ENCODE data around the gene MINDY3.

DNA sequence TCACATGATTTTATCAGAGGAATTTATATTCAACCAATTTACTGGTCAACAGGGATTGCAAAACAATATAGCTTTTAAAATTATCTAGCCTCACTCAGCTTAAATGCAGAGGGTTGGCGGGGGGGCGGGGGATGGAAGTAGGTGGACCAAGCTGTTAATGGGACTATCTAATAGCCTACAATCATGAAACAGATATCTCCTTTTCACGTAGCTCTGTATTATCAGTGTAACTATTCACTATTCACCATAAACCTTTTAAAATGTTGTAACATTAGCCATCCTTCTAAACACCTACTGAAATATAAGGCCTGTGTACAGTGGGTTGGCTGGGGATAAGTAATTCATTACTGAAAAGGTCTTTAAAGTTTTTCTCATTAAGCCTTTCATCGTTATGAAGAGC, 56.2 kb downstream of the MINDY3 start:
- TF ChIP-seq PPARA (CRISPR knock-in tag; IDR thresholded peaks at IDR 0.05; ENCODE audit: borderline replicate concordance) = no peak
- TF ChIP-seq ARNTL (CRISPR knock-in tag; IDR thresholded peaks at IDR 0.05; ENCODE audit: borderline replicate concordance, low read depth) = no peak
- TF ChIP-seq ZNF70 (CRISPR knock-in tag; IDR thresholded peaks at IDR 0.05) = no peak
- TF ChIP-seq ISL1 (CRISPR knock-in tag; IDR thresholded peaks at IDR 0.05) = no peak
- no peak for TF ChIP-seq TSHZ2 (CRISPR knock-in tag; IDR thresholded peaks at IDR 0.05)
- TF ChIP-seq RARB (CRISPR knock-in tag; IDR thresholded peaks at IDR 0.05) = no peak
- no peak for TF ChIP-seq OSR1 (CRISPR knock-in tag; IDR thresholded peaks at IDR 0.05)
- no peak for TF ChIP-seq ZFP3 (CRISPR knock-in tag; IDR thresholded peaks at IDR 0.05)
- TF ChIP-seq ZFP30 (CRISPR knock-in tag; IDR thresholded peaks at IDR 0.05) = no peak
- TF ChIP-seq, protein P1, sequence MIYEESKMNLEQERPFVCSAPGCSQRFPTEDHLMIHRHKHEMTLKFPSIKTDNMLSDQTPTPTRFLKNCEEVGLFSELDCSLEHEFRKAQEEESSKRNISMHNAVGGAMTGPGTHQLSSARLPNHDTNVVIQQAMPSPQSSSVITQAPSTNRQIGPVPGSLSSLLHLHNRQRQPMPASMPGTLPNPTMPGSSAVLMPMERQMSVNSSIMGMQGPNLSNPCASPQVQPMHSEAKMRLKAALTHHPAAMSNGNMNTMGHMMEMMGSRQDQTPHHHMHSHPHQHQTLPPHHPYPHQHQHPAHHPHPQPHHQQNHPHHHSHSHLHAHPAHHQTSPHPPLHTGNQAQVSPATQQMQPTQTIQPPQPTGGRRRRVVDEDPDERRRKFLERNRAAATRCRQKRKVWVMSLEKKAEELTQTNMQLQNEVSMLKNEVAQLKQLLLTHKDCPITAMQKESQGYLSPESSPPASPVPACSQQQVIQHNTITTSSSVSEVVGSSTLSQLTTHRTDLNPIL (CRISPR knock-in tag; IDR thresholded peaks at IDR 0.05; ENCODE audit: low read depth) = no peak

All from SK-N-SH treated with all-trans-retinoic acid at 6 μM for 48 hours (cell line).